Testis (tissue), 2 donors: Measurements from ENCODE around the gene SENP1.

Experiments
- POLR2A ChIP-seq: fragments of 450-650 bp; IDR thresholded peaks from one replicate; pipeline ENCODE4 v1.6.1; 2017; ENCODE audit warnings: antibody characterized with exemption, mild to moderate bottlenecking, moderate library complexity
- TF ChIP-seq, protein P1 (sequence below), 3 experiments: fragments of 450-650 bp in 2 of 3; fragments of 200-600 bp in 1 of 3; sonication (generic) in 1 of 3; IDR thresholded peaks; one replicate each; pipeline ENCODE4 v1.5.1; 2016 to 2019; ENCODE audit warnings: antibody characterized with exemption in 3 of 3, mild to moderate bottlenecking in 2 of 3, moderate library complexity in 1 of 3

DNA sequence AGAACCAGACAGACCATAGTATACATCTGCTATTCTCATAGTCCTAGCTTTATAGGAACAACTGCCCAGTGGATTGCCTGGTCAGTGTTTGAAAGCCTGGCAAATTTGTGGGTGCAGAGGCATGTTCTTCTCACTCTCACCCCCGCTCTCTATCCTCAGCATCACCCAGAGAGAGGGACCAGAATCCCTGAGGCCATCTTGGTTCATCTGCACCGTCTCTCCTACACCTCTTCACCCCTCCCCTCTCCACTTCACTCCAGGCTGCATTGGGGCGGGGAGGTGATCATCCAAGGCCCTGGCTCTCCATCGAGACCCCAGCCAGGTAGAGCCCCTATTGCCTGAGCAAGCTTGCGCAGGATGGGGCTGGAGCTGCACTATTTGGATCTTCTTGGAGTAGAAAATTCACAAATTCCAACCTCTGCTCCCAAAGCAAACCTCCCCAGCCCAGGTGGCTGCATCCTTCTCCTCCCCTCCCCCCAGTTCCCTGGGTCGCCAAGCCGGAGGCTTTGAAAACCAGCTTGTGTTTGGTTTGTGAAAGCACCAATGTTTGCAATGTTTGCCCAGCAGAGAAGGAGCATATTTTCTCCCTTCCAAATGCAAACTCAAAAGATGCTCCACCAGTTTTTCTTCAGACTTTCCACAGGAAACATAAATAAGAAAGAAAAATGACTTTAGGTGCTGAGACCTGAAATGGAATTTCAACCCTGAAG is 83.0 kb downstream of the SENP1 start:
- TF ChIP-seq POLR2A: no peak
- TF ChIP-seq, protein P1, sequence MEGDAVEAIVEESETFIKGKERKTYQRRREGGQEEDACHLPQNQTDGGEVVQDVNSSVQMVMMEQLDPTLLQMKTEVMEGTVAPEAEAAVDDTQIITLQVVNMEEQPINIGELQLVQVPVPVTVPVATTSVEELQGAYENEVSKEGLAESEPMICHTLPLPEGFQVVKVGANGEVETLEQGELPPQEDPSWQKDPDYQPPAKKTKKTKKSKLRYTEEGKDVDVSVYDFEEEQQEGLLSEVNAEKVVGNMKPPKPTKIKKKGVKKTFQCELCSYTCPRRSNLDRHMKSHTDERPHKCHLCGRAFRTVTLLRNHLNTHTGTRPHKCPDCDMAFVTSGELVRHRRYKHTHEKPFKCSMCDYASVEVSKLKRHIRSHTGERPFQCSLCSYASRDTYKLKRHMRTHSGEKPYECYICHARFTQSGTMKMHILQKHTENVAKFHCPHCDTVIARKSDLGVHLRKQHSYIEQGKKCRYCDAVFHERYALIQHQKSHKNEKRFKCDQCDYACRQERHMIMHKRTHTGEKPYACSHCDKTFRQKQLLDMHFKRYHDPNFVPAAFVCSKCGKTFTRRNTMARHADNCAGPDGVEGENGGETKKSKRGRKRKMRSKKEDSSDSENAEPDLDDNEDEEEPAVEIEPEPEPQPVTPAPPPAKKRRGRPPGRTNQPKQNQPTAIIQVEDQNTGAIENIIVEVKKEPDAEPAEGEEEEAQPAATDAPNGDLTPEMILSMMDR (IDR thresholded peaks at IDR 0.05): no peak
